PC-3 (cell line): ENCODE data around the gene ARHGAP40. TPM values are rescaled to one million over a fixed set of nuclear protein-coding genes. Genes with fewer than 3 reads are reported as not detected.

Experiments
- ATAC-seq: fragments of 200-7000 bp; cut with Tn5 transposase; 2 replicates; pipeline ENCODE4 v1.9.1; 2020; ENCODE audit warnings: mild to moderate bottlenecking, moderate library complexity
- BruUV-seq: library from RNA; stranded (reverse); fragments of 400-500 nt; replicated peaks from 2 replicates; lab custom pipeline; 2021; lab: Mats Ljungman, UMichigan
- CTCF ChIA-PET: fragments of 300-600 bp; sonication (Branson Sonifier 250); formaldehyde crosslinking; loops from one replicate; lab custom pipeline; 2022; ENCODE audit warnings: antibody characterized with exemption; lab: Charles Lee
- POLR2A ChIA-PET: fragments of 300-600 bp; sonication (Branson Sonifier 250); formaldehyde crosslinking; loops from one replicate; lab custom pipeline; 2022; ENCODE audit warnings: antibody characterized with exemption; ENCODE audit not compliant: unreplicated experiment; lab: Charles Lee
- DNase-seq: peaks from one replicate; pipeline ENCODE4 v3.0.0-alpha.2; 2015
- H2AFZ ChIP-seq: fragments of 300-600 bp; sonication (generic); 2 replicates; pipeline ENCODE4 v1.6.0; 2016; ENCODE audit warnings: antibody characterized with exemption, low read length
- H3F3A ChIP-seq: fragments of 300-600 bp; sonication (generic); one replicate; pipeline ENCODE4 v1.6.0; 2017; ENCODE audit warnings: antibody characterized with exemption, low read length, control low read depth, mild to moderate bottlenecking; ENCODE audit not compliant: unreplicated experiment
- H3K27ac ChIP-seq: fragments of 300-600 bp; sonication (generic); 2 replicates; pipeline ENCODE4 v1.5.1; 2016; ENCODE audit warnings: mild to moderate bottlenecking, low read length
- H3K27me3 ChIP-seq: fragments of 300-600 bp; sonication (generic); 2 replicates; pipeline ENCODE4 v1.6.1; 2016; ENCODE audit warnings: low read length, mixed read lengths
- H3K36me3 ChIP-seq: fragments of 300-600 bp; sonication (generic); 2 replicates; pipeline ENCODE4 v1.6.1; 2016; ENCODE audit warnings: low read depth, mixed run types, low read length, mixed read lengths
- H3K4me1 ChIP-seq: fragments of 300-600 bp; sonication (generic); 2 replicates; pipeline ENCODE4 v1.5.1; 2016; ENCODE audit warnings: low read length; ENCODE audit not compliant: insufficient read depth
- H3K4me2 ChIP-seq: fragments of 300-600 bp; sonication (generic); 2 replicates; pipeline ENCODE4 v1.6.0; 2016; ENCODE audit warnings: low read length
- H3K4me3 ChIP-seq: fragments of 300-600 bp; sonication (generic); 2 replicates; pipeline ENCODE4 v1.5.1; 2016; ENCODE audit warnings: mild to moderate bottlenecking, low read length, mixed read lengths
- H3K79me2 ChIP-seq: fragments of 300-600 bp; sonication (generic); 2 replicates; pipeline ENCODE4 v1.6.1; 2017; ENCODE audit warnings: low read length, mixed read lengths
- H3K9ac ChIP-seq: fragments of 300-600 bp; sonication (generic); 2 replicates; pipeline ENCODE4 v1.6.0; 2016; ENCODE audit warnings: mild to moderate bottlenecking, low read length
- H3K9me2 ChIP-seq: fragments of 300-600 bp; sonication (generic); replicated peaks from 2 replicates; pipeline ENCODE4 v1.6.1; 2016; ENCODE audit warnings: mixed run types, low read length, mixed read lengths
- H3K9me3 ChIP-seq: fragments of 300-600 bp; sonication (generic); 2 replicates; pipeline ENCODE4 v1.6.1; 2016; ENCODE audit warnings: low read length, mixed read lengths
- H4K20me1 ChIP-seq: fragments of 300-600 bp; sonication (generic); 2 replicates; pipeline ENCODE4 v1.6.1; 2016; ENCODE audit warnings: low read length, mixed read lengths
- CTCF ChIP-seq: fragments of 300-600 bp; sonication (generic); conservative IDR thresholded peaks from 2 replicates; pipeline ENCODE4 v1.5.1; 2017; ENCODE audit warnings: antibody characterized with exemption, low read depth, mild to moderate bottlenecking, low read length
- EZH2 ChIP-seq: fragments of 300-600 bp; sonication (generic); IDR thresholded peaks from one replicate; pipeline ENCODE4 v1.6.1; 2017; ENCODE audit warnings: antibody characterized with exemption, mild to moderate bottlenecking, low read length; ENCODE audit not compliant: unreplicated experiment
- EZH2phosphoT487 ChIP-seq: fragments of 300-600 bp; sonication (generic); IDR thresholded peaks from 2 replicates; pipeline ENCODE4 v1.6.1; 2018; ENCODE audit warnings: mild to moderate bottlenecking, antibody characterized with exemption, low read length, borderline replicate concordance
- intact Hi-C: fragments of 100-400 bp; cut with micrococcal nuclease; formaldehyde crosslinking; loops from 2 replicates; pipeline ENCODE4 v1.9.0; 2023
- total RNA-seq: library from RNA; depleted of rRNA; stranded (reverse); fragments of >200 nt; gene quantifications from 2 replicates; pipeline ENCODE4 v1.2.3, GENCODE V29; 2014

The ARHGAP40 gene
- total RNA-seq, 1 experiment from 2014 or later = not detected

GRCh38 chr20:38625896-38626295 is 24.3 kb downstream of the ARHGAP40 start:
- H3K36me3 ChIP-seq = no peaks in the 10 kb centered on the region
- H3K79me2 ChIP-seq = no peaks in the 10 kb centered on the region
- no peak overlapping the region for H3K9ac ChIP-seq
- no peak overlapping the region for H3K27ac ChIP-seq
- H4K20me1 ChIP-seq = no peaks in the 10 kb centered on the region
- TF ChIP-seq CTCF (no peak), EZH2phosphoT487 (no peak), EZH2 (no peak)
- DNase-seq (no peak), ATAC-seq (no peak)
- H3K27me3 ChIP-seq = no peaks in the 10 kb centered on the region
- H2AFZ ChIP-seq = no peak overlapping the region
- no TSS peak for BruUV-seq
- intact Hi-C loops = no loop called here
- no peaks in the 10 kb centered on the region for H3F3A ChIP-seq
- no peaks in the 10 kb centered on the region for H3K9me2 ChIP-seq
- H3K4me3 ChIP-seq = no peak overlapping the region
- no peaks in the 10 kb centered on the region for H3K4me1 ChIP-seq
- CTCF ChIA-PET = no interaction called here
- H3K4me2 ChIP-seq = no peak overlapping the region
- POLR2A ChIA-PET = no interaction called here
- H3K9me3 ChIP-seq = no peaks in the 10 kb centered on the region

- no TSS peak for BruUV-seq
- Histone ChIP-seq H3K9ac (no peak overlapping the region), H3K27ac (no peak overlapping the region), H3K4me1 (no peaks in the 10 kb centered on the region), H3F3A (no peaks in the 10 kb centered on the region), H3K9me2 (no peaks in the 10 kb centered on the region), H3K36me3 (no peaks in the 10 kb centered on the region), H3K4me3 (no peak overlapping the region), H3K79me2 (no peaks in the 10 kb centered on the region), H4K20me1 (no peaks in the 10 kb centered on the region), H2AFZ (no peak overlapping the region), H3K27me3 (no peaks in the 10 kb centered on the region), H3K9me3 (no peaks in the 10 kb centered on the region), H3K4me2 (no peak overlapping the region)
- ATAC-seq = no peak
- CTCF ChIA-PET = no interaction called here
- TF ChIP-seq EZH2phosphoT487 = no peak
- TF ChIP-seq EZH2 = no peak
- TF ChIP-seq CTCF = no peak
- POLR2A ChIA-PET = no interaction called here
- DNase-seq = no peak
- intact Hi-C loops = no loop called here
Observed at GRCh38 chr20:38626921-38627659, 25.5 kb downstream of the ARHGAP40 start.
